A549 (cell line): ENCODE data around the gene LUZP1.

ENCODE experiments used
- BHLHE40 ChIP-seq: IDR thresholded peaks from 2 replicates; pipeline ENCODE4 v1.6.1; 2012; ENCODE audit warnings: low read depth, low read length, inconsistent platforms
- EHF ChIP-seq: fragments of 250-450 bp; sonication (Bioruptor Pico); IDR thresholded peaks from 2 replicates; pipeline ENCODE4 v1.5.0; 2020; ENCODE audit warnings: mild to moderate bottlenecking
- EHMT2 ChIP-seq: fragments of 200-600 bp; sonication (generic); IDR thresholded peaks from 2 replicates; pipeline ENCODE4 v1.6.1; 2016; ENCODE audit warnings: antibody characterized with exemption, low read depth, mild to moderate bottlenecking, moderate library complexity
- ESRRA ChIP-seq: fragments of 150-350 bp; IDR thresholded peaks from 2 replicates; pipeline ENCODE4 v1.6.1; 2014; ENCODE audit warnings: mild to moderate bottlenecking, low read length, borderline replicate concordance
- MAZ ChIP-seq: fragments of 150-350 bp; IDR thresholded peaks from 2 replicates; pipeline ENCODE4 v1.6.1; 2014; ENCODE audit warnings: antibody characterized with exemption, low read depth, low read length, borderline replicate concordance
- NR3C1 ChIP-seq: fragments of >200 bp; sonication (Bioruptor Twin); formaldehyde crosslinking; IDR thresholded peaks from 3 replicates; pipeline ENCODE4 v1.6.1; 2017
- POLR2A ChIP-seq: IDR thresholded peaks from 2 replicates; pipeline ENCODE4 v1.6.1; 2012; ENCODE audit warnings: mild to moderate bottlenecking, low read length
- POLR2AphosphoS2 ChIP-seq: conservative IDR thresholded peaks from 2 replicates; pipeline ENCODE4 v1.6.1; 2012; ENCODE audit warnings: low read length, improper control_type of control experiment, inconsistent platforms
- RAD21 ChIP-seq, 2 experiments: fragments of >200 bp in 1 of 2; sonication (Bioruptor Twin) in 1 of 2; formaldehyde crosslinking in 1 of 2; IDR thresholded peaks in 1 of 2; conservative IDR thresholded peaks in 1 of 2; 2 replicates in 1 of 2; 3 replicates in 1 of 2; pipeline ENCODE4 v1.6.1; 2012 to 2018; ENCODE audit warnings: inconsistent platforms in 1 of 2
- RFX5 ChIP-seq: fragments of 450-650 bp; IDR thresholded peaks from 2 replicates; pipeline ENCODE4 v1.7.1; 2014; ENCODE audit warnings: antibody characterized with exemption, mild to moderate bottlenecking, moderate library complexity
- TP53 ChIP-seq: fragments of 250-450 bp; sonication (Bioruptor Pico); IDR thresholded peaks from 2 replicates; pipeline ENCODE4 v1.5.0; 2021; ENCODE audit warnings: mild to moderate bottlenecking, moderate library complexity
- TF ChIP-seq, protein P1 (sequence below): fragments of >200 bp; sonication (Bioruptor Twin); formaldehyde crosslinking; IDR thresholded peaks from 3 replicates; pipeline ENCODE4 v1.5.1; 2016
- TF ChIP-seq, protein P2 (sequence below): fragments of 200-600 bp; sonication (generic); IDR thresholded peaks from 2 replicates; pipeline ENCODE4 v1.6.1; 2016; ENCODE audit warnings: antibody characterized with exemption, mild to moderate bottlenecking, moderate library complexity

DNA sequence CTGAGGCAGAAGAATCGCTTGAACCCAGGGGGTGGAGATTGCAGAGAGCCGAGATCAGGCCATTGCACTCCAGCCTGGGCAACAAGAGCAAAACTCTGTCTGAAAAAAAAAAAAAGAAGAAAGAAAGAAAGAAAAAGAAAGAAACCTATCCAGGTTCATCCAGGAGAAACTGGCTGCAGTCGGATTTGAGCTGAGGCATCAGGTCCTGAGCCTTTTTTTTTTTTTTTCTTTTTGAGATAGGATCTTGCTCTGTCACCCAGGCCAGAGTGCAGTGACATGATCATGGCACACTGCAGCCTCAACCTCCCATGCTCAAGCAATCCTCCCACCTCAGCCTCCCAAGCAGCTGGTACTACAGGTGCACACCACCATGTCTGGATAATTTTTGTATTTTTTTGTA, 22.5 kb upstream of the LUZP1 start:
- TF ChIP-seq, protein P1, sequence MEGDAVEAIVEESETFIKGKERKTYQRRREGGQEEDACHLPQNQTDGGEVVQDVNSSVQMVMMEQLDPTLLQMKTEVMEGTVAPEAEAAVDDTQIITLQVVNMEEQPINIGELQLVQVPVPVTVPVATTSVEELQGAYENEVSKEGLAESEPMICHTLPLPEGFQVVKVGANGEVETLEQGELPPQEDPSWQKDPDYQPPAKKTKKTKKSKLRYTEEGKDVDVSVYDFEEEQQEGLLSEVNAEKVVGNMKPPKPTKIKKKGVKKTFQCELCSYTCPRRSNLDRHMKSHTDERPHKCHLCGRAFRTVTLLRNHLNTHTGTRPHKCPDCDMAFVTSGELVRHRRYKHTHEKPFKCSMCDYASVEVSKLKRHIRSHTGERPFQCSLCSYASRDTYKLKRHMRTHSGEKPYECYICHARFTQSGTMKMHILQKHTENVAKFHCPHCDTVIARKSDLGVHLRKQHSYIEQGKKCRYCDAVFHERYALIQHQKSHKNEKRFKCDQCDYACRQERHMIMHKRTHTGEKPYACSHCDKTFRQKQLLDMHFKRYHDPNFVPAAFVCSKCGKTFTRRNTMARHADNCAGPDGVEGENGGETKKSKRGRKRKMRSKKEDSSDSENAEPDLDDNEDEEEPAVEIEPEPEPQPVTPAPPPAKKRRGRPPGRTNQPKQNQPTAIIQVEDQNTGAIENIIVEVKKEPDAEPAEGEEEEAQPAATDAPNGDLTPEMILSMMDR: no peak
- TF ChIP-seq MAZ (no peak), BHLHE40 (no peak), EHF (CRISPR knock-in tag) (no peak), POLR2A (no peak), EHMT2 (no peak), POLR2AphosphoS2 (no peak), RFX5 (no peak), ESRRA (no peak), TP53 (CRISPR knock-in tag) (no peak), RAD21 (conservative IDR thresholded peaks at IDR 0.05 in 1 of 2, IDR thresholded peaks at IDR 0.05 in 1 of 2) (no peak), NR3C1 (no peak)
- TF ChIP-seq, protein P2, sequence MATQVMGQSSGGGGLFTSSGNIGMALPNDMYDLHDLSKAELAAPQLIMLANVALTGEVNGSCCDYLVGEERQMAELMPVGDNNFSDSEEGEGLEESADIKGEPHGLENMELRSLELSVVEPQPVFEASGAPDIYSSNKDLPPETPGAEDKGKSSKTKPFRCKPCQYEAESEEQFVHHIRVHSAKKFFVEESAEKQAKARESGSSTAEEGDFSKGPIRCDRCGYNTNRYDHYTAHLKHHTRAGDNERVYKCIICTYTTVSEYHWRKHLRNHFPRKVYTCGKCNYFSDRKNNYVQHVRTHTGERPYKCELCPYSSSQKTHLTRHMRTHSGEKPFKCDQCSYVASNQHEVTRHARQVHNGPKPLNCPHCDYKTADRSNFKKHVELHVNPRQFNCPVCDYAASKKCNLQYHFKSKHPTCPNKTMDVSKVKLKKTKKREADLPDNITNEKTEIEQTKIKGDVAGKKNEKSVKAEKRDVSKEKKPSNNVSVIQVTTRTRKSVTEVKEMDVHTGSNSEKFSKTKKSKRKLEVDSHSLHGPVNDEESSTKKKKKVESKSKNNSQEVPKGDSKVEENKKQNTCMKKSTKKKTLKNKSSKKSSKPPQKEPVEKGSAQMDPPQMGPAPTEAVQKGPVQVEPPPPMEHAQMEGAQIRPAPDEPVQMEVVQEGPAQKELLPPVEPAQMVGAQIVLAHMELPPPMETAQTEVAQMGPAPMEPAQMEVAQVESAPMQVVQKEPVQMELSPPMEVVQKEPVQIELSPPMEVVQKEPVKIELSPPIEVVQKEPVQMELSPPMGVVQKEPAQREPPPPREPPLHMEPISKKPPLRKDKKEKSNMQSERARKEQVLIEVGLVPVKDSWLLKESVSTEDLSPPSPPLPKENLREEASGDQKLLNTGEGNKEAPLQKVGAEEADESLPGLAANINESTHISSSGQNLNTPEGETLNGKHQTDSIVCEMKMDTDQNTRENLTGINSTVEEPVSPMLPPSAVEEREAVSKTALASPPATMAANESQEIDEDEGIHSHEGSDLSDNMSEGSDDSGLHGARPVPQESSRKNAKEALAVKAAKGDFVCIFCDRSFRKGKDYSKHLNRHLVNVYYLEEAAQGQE: no peak
